Retinal pigment epithelial cell (primary cell): Measurements from ENCODE around the gene AMBRA1.
"Not testable (repeated sequence)": the region's sequence is repeated elsewhere in the genome, so short reads cannot be mapped to it uniquely, and the experiment has no call there.

Experiments
- DNase-seq: peaks from one replicate; pipeline ENCODE4 v3.0.0-alpha.2; 2010; ENCODE audit warnings: low read depth
- H3K4me3 ChIP-seq: 2 replicates; pipeline ENCODE4 v1.5.1; 2011; ENCODE audit warnings: mild to moderate bottlenecking, low read length, control low read depth, moderate library complexity
- CTCF ChIP-seq: conservative IDR thresholded peaks from 2 replicates; pipeline ENCODE4 v1.5.1; 2011; ENCODE audit warnings: low read depth, low read length, control low read depth, inconsistent platforms

Gene AMBRA1

GRCh38 chr11:46520971-46521745 is 72.7 kb downstream of the AMBRA1 start:
- DNase-seq: peak; percentile 43
- no peak overlapping the region for H3K4me3 ChIP-seq
- no peak for TF ChIP-seq CTCF

- H3K4me3 ChIP-seq: no peak overlapping the region
- DNase-seq: no peak
- no peak for TF ChIP-seq CTCF
Observed at GRCh38 chr11:46519351-46519750, 74.5 kb downstream of the AMBRA1 start.

GRCh38 chr11:46518928-46519327 is 74.9 kb downstream of the AMBRA1 start:
- not testable (repeated sequence) for H3K4me3 ChIP-seq, DNase-seq

GRCh38 chr11:46514370-46514769 is 79.5 kb downstream of the AMBRA1 start:
- no peak for TF ChIP-seq CTCF
- no peak overlapping the region for H3K4me3 ChIP-seq
- DNase-seq: no peak

GRCh38 chr11:46513934-46514342 is 79.9 kb downstream of the AMBRA1 start:
- H3K4me3 ChIP-seq: no peak overlapping the region
- DNase-seq: no peak
- TF ChIP-seq CTCF: no peak

- no peak for DNase-seq
- TF ChIP-seq CTCF: no peak
- no peak overlapping the region for H3K4me3 ChIP-seq
Observed at GRCh38 chr11:46512261-46512881, 81.5 kb downstream of the AMBRA1 start.

- no peak for DNase-seq
- no peak overlapping the region for H3K4me3 ChIP-seq
- no peak for TF ChIP-seq CTCF
Observed at GRCh38 chr11:46511342-46511741, 82.5 kb downstream of the AMBRA1 start.
